Measurements from ENCODE around the gene WDR45B.

Gene WDR45B

DNA sequence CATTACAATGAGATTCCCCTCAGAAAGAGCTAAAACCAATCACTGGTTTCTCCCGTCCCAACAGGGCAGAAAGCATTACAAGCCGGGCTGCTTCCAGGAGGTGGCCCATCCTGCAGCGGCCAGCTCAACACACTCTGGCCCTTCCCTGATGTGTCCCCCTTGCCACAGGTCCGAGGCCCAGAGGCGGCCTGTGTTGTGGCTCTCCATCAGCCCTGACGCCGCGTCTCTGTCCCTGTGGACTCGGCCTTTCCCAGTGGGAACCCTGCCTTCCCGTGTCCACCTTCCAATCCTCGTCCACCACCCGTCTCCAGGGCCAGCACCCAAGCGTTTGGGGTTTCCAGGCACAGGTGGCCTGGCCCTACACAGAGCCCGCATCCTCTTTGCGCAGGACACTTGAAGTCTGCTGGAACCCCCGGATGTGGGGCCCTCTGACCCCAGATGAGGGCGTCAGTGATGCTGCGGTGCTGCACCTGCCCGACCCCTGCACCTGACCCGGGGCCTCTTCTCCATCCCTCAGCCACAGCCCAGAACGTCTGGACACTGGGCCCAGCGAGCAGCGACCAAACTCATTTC is 29.2 kb upstream of the WDR45B start:
- no peak for DNase-seq (ENCODE audit: low spot score)

DNA sequence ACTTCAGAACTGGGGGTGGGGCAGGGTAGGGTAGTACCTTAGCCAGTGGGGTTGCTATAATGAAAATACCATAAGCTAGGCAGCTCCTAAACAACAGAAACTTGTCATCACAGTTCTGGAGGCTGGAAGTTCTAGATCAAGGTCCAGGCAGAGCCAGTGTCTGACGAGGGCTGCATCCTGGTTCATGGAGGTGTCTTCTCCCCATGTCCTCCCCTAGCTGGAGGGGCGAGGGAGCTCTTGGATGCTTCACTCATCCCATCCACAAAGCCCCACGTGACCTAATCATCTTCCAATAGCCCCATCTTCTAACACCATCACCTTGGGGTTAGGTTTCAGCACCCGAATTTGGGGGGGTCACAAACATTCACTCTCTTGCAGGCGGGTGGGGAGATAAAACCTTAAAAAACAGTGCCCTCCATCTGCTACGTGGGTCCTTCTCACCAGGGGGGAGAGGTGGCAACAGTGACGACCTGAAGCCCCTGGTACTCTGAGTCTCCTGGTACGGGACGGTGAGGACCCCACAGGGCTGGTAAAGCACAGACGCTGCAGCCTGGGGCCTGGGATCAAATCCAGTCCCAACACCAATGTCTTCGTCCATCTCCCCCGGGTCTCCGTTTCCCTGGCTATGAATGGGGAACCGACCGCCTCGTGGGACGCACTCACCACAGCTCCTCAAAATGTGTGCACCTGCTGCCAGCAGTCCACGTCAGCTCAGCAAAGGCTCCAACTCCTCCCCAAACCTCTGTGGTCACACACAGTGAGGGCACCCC is 27.4 kb upstream of the WDR45B start:
- no peak for DNase-seq (ENCODE audit: low spot score)

DNA sequence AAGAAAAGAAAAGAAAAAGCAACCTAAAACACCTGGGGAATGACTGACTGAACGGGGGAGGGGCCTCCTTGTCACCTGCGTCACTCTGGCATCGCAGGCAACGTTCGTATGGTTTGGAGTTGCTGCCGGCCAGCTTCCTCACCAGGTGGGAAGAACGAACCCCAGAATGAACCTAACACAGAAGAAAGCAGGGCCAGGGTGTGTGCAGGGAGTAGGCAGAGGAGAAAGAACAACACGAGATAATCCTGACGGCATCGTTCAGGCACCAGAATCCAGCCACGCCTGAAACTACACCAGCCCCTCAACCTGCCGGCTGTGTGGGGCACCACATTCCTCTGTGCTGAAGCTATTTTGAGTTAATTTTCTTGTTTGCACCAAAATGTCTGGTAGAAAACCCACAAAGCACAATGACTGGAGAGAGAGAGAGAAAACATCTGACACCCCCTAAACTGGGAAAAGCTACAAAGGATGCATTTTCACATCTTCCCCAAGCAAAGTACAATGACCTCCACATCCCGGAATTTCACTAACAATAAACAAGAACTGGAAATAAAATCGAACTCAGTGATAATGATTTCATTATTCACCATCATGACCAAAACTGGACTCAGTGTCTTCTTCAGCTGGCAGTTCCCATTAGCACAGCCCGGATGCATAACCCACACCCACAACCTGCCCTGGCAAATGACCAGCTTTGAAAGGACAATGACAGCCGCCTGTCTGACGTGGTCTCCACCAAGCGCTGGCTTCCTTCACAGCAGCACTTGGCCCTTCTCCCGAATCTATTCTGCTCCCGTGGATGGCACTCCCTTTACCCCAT is 26.6 kb upstream of the WDR45B start:
- DNase-seq (ENCODE audit: low spot score) = no peak

DNA sequence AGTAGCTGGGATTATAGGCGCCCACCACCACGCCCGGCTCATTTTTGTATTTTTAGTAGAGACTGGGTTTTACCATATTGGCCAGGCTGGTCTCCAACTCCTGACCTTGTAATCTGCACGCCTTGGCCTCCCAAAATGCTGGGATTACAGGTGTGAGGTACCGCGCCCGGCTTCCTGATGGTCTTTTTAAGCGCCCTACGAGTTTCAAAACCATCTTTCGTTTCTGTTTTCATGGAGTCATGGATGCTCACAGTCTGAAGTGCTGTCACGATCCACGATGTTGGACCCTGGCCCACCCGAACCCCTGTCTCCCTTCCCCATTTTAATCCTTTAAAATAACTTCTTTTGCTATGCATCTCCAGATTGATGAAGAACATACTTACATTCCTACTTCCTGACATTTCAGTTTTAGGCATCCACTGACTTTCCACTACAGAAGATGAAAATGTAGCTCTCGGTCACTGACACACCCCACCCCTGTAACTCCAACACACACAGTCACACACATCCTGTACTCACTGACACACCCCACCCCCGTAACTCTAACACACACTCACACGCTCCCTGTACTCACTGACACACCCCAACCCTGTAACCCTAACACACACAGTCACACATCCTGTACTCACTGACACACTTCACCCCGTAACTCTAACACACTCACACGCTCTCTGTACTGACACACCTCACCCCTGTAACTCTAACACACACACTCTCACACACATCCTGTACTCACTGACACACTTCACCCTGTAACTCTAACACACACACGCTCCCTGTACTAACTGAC is 22.6 kb upstream of the WDR45B start:
- DNase-seq (ENCODE audit: low spot score) = no peak

DNA sequence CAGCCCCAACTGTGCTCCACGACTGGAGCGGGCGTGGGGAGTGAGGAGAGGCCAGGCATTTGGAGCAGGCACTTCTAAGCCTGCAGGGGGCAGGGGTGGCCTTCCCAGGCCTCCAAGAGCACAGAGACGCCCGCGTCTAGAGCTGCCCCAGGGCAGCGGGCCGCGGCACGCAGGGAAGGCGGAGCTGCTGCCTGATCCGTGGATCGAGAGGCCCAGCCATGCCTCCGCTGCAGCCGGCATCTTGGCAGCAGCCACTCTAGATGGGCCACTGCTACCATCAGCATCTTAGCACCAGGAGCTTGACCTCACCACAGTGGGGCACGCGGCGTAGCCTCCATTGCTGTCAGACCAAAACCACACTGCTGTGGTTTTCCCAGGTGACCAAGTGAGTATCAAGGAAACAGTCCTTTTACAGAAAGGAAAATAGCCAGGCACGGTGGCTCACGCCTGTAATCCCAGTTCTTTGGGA is 20.4 kb upstream of the WDR45B start:
- DNase-seq (ENCODE audit: low spot score) = peak; percentile 84

DNA sequence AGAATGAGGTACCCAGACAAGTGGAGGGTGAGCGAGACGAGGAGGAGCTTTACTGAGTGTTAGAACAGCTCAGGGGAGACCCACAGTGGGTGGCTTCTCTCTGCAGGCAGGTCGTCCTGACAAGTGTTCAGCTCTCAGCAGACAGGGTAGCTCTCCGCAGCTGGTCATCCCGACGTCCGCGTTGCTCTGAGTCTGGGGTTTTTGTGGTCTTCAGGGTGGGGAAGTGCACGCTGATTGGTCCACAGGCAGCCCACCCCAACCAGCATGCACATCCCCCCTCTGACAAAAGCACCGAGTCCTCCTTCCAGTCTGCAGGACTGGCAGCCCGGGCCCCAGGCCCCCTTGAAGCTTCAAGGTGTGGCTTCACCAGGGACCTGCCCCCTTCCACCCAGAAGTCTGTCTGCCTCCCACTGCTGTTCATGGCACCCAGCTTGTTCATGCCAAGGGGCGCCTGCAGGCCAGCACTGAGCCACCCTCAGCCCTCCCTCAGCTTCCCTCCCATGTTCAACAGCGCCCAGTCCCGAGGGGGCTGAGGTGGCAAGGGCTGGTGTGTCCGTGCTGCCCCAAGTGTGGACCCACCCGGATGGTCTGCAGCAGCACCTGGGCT is 19.9 kb upstream of the WDR45B start:
- no peak for DNase-seq (ENCODE audit: low spot score)

DNA sequence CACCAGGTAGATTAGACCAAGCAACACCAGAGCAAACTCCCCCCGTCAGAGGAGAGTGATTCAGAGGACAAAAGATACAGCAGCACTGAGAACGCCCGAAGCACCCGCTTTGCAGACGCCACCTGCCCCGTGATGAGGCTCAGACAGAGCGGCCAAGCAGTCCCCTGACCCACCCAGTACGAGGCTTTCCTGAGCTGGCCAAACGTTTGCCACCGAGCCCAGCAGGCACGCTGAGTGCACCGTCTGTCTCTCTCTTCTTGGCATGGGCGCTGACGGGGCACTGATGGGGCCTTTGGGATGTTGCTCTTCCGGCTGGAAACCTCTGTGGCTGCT is 19.4 kb upstream of the WDR45B start:
- no peak for DNase-seq (ENCODE audit: low spot score)

DNA sequence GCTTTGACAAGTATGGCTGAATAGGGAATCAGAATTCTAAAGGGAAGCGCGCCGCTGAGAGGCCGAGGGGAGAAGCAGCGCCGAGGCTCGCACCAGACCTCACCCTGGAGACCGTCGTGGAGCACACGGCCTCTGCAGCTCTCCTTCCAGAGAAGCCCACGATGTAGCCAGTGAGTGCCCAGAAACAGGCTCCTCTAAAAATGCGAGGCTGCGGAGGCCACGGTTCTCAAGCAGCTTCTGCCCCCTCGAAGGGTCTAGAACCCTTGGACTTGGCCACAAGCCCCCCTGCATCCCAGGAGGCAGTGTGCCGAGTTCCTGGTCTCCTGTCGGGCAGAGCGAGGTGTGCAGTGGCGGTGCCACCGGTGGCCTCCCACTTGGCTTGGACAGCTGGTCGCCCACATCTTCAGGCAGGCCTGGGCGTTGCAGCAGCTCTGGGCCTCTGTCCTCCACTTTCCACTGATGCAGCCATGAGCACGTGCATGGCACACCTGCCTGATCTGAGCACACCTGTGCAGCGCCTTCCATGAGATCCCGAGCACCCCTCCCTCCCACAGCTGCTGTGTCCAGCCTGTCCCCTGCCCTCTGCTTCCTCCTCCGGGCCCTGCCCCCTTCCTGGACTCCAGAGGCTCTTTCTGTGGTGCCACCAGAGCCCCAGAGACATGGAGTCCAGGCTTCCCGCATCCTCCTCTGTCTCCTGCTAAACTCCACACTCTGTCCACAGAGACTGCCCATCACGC is 18.9 kb upstream of the WDR45B start:
- DNase-seq (ENCODE audit: low spot score) = no peak

DNA sequence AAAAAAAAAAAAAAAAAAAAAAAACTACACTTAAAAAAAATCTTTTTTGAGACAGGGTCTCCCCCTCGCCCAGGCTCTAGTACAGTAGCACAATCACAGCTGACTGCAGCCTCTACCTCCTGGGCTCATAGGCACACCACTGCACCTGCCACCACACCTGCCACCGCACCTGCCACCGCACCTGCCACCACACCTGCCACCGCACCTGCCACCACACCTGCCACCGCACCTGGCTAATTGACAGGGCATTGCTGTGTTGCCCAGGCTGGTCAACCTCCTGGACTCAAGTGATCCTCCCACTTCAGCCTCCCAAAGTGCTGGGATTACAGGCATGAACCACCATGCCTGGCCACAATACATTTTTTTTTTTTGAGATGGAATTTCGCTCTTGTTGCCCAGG is 17.6 kb upstream of the WDR45B start:
- DNase-seq (ENCODE audit: low spot score) = no peak

DNA sequence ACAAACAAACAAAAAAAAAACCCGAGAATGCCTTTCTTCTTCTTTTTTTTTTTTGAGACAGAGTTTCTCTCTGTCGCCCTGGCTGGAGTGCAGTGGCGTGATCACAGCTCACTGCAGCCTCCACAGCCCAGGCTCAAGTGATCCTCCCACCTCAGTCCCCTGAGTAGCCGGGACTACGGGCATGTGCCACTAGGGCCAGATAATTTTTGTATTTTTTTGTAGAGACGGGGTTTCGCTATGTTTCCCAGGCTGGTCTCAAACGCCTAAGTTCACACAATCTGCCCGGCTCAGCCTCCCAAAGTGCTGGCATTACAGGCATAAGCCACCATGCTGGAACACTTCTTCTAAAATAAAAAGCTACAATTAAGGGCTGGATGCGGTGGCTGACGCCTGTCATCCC is 17.0 kb upstream of the WDR45B start:
- DNase-seq (ENCODE audit: low spot score) = no peak

DNA sequence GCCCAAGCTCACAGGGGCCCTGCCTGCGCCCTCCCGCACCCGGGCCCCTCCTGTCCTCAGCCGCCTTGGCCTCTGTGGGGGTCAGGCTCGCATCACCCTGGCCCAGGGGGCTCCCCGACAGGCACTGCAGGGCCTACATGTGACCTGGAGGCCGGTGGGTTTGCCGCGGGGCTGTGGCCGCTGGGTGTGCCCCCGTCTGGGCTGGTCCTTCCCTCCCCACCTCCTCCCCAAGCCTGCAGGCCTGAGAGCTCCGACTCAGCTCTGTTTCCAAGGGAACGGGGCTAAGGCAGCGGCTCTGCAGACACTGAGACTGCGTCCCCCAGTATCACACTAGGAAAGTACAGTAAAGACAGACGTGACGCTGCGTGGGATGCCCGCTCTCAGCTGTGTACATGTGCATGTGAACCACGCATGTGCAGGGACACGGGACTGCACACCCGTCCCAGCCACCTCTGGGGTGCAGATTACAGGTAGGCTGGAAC is 16.5 kb upstream of the WDR45B start:
- peak; percentile 68 for DNase-seq (ENCODE audit: low spot score)

DNA sequence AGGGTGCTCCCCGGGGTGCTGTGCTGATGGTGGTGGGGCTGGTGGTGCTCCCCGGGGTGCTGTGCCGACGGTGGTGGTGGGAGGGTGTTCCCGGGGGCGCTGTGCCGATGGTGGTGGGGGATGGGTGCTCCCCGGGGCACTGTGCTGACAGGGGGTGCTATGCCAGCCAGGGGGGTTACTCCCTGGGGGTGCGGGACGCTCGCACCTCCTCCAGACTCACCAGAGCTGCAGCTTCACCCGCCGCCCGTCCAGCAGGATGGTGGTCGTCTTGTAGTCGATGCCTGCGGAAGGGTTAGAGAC is 16.0 kb upstream of the WDR45B start:
- no peak for DNase-seq (ENCODE audit: low spot score)

DNA sequence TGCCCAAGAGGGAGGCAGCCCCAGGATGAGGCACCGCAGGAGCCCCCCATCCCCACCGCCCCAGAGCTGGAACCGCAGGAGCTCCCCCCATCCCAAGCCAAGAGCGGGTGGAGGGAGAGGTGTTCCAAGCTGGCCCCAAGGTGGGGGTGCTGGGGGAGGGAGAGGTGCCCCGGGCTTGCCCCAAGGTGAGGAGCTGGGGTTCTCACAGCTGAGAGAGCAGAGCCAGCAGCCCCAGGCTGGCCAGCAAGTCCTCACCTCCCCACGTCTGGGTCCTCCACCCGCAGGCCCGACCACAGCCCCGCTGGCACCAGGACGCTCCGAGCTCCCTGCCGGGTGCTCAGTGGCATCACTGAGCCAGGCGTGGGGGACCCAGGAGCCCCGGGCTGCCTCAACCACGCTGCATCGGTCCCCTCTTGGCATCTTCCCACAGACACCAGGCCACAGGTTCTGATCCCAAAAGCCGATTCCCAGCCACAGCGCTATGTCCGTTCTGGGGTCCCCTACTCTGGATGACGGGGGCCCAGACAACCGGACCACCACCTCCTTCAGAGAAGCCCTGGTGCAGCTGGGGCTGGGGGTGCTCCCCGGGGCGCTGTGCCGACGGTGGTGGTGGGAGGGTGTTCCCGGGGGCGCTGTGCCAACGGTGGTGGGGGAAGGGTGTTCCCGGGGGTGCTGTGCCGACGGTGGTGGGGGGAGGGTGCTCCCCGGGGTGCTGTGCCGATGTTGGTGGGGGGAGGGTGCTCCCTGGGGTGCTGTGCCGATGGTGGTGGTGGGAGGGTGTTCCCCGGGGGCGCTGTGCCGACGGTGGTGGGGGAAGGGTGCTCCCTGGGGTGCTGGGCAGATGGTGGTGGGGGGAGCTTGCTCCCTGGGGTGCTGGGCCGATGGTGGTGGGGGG is 15.4 kb upstream of the WDR45B start:
- no peak for DNase-seq (ENCODE audit: low spot score)

DNA sequence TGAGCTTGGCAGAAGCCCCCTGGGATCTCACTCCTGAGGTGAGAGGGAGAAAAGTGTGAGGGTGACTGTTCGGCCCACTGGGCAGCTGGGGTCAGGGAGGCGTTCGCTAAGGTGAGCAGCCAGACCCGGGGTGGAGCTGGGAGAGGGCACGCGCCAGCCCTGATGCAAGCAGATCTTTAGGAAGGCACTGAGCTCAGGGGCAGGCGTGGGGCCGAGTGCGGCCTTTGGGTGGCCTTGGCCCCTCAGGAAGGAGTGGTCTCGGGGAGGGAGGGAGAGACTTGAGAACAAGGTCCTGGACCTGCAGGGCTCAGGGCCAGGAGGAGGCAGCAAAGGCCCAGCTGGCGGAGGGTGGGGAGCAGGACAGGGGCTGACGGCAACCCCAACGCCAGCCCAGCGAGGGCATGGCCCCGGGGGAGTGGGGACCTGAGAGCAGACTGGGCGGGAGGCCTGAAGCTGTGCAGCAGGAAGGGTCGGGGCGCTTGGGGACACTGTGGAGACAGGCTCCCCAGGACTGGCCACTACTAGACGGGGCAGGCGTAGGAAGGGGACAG is 14.5 kb upstream of the WDR45B start:
- no peak for DNase-seq (ENCODE audit: low spot score)

DNA sequence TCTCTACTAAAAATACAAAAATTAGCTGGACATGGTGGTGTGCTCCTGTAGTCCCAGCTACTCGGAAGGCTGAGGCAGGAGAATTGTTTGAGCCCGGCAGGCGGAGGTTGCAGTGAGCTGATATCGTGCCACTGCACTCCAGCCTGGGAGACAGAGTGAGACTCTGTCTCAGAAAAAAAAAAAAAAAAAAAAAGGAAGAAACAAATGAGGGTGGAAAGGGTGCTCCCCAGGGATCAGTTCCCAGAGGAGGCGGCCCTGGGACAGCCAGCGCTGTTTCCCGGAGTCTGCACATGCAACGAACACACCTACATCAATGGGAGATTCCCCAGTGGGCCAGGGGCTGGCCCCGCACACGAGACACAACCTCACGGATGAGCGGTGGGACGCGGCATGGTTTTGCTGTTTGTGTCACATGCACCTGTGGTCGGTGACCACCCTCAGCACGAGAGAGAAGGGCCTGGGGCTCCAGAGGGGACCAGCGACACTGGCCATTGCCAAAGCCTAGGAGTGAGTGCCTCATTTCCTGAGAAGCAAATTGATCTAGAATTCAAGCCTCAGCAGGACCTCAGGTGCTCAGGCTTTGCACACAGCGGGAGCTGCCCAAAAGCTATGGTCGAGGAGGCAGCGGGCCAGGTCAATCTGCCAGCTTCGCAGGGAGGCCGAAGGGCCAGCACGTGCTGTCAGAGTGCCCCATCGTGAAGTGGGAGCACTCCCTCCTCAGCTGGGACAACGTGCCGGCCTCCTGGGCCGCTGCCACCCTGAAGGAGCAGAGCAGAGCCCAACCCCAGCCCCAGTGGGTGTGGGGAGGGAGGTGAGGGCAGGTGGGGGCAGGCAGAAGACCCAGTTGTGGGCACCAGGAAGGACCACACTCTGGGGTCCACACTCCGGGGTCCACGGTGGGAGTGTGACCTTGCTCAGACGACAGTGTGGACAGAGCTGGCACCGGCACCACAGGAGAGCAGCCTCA is 13.8 kb upstream of the WDR45B start:
- no peak for DNase-seq (ENCODE audit: low spot score)

DNA sequence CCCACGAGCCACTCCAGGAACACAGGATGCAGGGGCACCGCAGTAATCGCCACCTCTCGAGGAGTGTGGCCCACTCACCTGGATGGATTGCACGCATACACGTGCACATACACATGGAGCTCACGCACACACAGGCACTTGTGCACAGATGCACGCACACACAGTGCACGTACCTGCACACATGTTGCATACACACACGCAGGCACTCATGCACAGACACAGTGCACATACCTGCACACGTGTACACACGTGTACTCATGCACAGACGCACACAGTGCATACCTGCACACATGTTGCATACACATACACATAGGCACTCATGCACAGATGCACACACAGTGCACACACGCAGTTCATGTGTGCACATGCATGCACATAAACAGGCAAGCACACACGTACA is 11.6 kb upstream of the WDR45B start:
- DNase-seq (ENCODE audit: low spot score) = no peak

DNA sequence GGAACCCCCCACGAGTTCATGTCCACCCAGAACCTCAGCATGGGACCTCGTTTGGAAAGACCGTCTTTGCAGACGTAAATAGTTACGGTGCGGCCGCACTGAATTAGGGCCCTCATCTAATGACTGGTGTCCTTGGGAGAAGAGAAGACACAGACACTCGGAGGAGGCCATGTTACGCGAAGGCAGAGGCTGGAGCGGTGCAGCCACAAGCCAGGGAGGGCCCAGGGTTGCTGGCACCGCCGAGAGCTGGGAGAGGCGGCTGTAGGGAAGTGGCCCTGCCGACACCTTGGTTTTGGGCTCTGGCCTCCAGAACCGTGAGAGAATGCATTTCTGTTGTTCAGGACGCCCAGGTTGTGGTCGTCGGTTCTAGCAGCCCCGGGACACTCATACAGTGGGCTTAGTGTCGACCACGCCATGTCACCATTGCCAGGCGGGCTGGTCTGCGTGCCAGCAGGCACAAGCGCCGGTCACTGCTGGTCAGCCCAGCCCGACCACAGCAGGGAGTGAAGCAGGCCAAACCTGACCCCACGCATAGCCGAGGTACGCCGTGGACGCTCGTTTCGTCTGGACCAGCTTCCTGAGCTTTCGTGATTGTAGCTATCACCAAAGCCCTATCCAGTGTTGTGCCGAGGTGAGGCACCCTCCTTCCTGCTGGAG is 10.7 kb upstream of the WDR45B start:
- no peak for DNase-seq (ENCODE audit: low spot score)

DNA sequence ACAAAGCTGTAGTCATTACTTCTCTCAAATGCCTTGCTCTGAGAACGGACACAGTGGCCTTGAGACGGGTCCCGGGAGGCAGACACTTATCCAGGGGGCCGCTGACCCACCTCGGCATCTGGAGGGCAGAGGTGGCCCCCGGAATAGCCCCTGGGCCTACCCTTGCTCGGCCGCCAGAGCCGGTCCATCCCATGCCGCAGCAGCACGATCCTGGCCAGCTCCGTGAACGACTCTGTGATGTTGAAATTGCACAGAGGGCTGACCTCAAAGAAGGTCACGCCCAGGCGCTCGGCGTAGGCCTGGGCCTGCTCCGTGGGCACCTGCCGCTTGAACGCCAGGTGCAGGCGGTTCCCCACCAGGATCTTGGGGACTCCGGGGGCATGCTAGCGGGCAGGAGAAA is 10.1 kb upstream of the WDR45B start:
- no peak for DNase-seq (ENCODE audit: low spot score)
